IMR-90 (cell line): ENCODE measurements around the gene RPS29. TPM values are rescaled to one million over a fixed set of nuclear protein-coding genes. Genes with fewer than 3 reads are reported as not detected.
A peak's percentile ranks its signal among the peaks of the same experiment; 100 is the strongest.

Source experiments
- ATAC-seq: fragments of 200-7000 bp; cut with Tn5 transposase; 2 replicates; pipeline ENCODE4 v1.9.1; 2020; ENCODE audit warnings: low read depth, mild to moderate bottlenecking, moderate library complexity
- BruUV-seq: library from RNA; stranded (reverse); fragments of 400-500 nt; replicated peaks from 2 replicates; lab custom pipeline; 2021; lab: Mats Ljungman, UMichigan
- CTCF ChIA-PET: fragments of 300-600 bp; formaldehyde crosslinking; extraction: SDS; loops from one replicate; lab custom pipeline; 2021; ENCODE audit warnings: antibody characterized with exemption; lab: Yijun Ruan, JAX
- POLR2A ChIA-PET: fragments of 300-600 bp; sonication (Branson Sonifier 250); formaldehyde crosslinking; loops from one replicate; lab custom pipeline; 2022; ENCODE audit warnings: antibody characterized with exemption; ENCODE audit not compliant: unreplicated experiment; lab: Charles Lee
- DNase-seq: peaks from one replicate; pipeline ENCODE4 v3.0.0; 2013
- H2AFZ ChIP-seq: replicated peaks from 2 replicates; pipeline ENCODE3; 2013; ENCODE audit warnings: low read length, mild to moderate bottlenecking; ENCODE audit not compliant: poor library complexity
- H2AK5ac ChIP-seq: 2 replicates; pipeline ENCODE4 v1.6.1; 2013; ENCODE audit warnings: low read depth, low read length, inconsistent platforms
- H2AK9ac ChIP-seq: replicated peaks from 2 replicates; pipeline ENCODE3; 2013; ENCODE audit warnings: mild to moderate bottlenecking, low read depth, low read length, moderate library complexity; ENCODE audit not compliant: poor library complexity
- H2BK120ac ChIP-seq: 2 replicates; pipeline ENCODE4 v1.6.1; 2013; ENCODE audit warnings: low read depth, low read length, inconsistent platforms
- H2BK15ac ChIP-seq: 3 replicates; pipeline ENCODE4 v1.6.1; 2013; ENCODE audit warnings: low read depth, low read length, inconsistent platforms
- H2BK20ac ChIP-seq: 2 replicates; pipeline ENCODE4 v1.6.1; 2013; ENCODE audit warnings: low read depth, mild to moderate bottlenecking, inconsistent platforms, low read length, moderate library complexity
- H2BK5ac ChIP-seq: 2 replicates; pipeline ENCODE4 v1.6.1; 2013; ENCODE audit warnings: mild to moderate bottlenecking, low read depth, low read length, inconsistent platforms; ENCODE audit not compliant: poor library complexity, severe bottlenecking
- H3K14ac ChIP-seq: replicated peaks from 2 replicates; pipeline ENCODE4 v1.6.1; 2013; ENCODE audit warnings: low read depth, low read length, inconsistent platforms
- H3K18ac ChIP-seq: 2 replicates; pipeline ENCODE4 v1.6.1; 2013; ENCODE audit warnings: low read depth, low read length, control low read depth
- H3K23ac ChIP-seq: 2 replicates; pipeline ENCODE4 v1.6.1; 2013; ENCODE audit warnings: low read depth, low read length, inconsistent platforms
- H3K27ac ChIP-seq: 2 replicates; pipeline ENCODE4 v1.5.1; 2013; ENCODE audit warnings: mild to moderate bottlenecking, control low read depth, low read length; ENCODE audit not compliant: insufficient read depth
- H3K27me3 ChIP-seq: 2 replicates; pipeline ENCODE4 v1.6.1; 2013; ENCODE audit warnings: low read length; ENCODE audit not compliant: control insufficient read depth, insufficient read depth
- H3K36me3 ChIP-seq: 2 replicates; pipeline ENCODE4 v1.6.1; 2013; ENCODE audit warnings: low read length, mixed read lengths; ENCODE audit not compliant: control insufficient read depth, insufficient read depth
- H3K4ac ChIP-seq: 2 replicates; pipeline ENCODE4 v1.6.1; 2013; ENCODE audit warnings: low read depth, low read length, inconsistent platforms
- H3K4me1 ChIP-seq: 2 replicates; pipeline ENCODE4 v1.6.1; 2013; ENCODE audit warnings: low read length, mixed read lengths; ENCODE audit not compliant: control insufficient read depth, insufficient read depth
- H3K4me2 ChIP-seq: 2 replicates; pipeline ENCODE4 v1.6.1; 2013; ENCODE audit warnings: low read depth, mild to moderate bottlenecking, control low read depth, low read length, moderate library complexity
- H3K4me3 ChIP-seq: 2 replicates; pipeline ENCODE4 v1.5.1; 2013; ENCODE audit warnings: low read depth, mild to moderate bottlenecking, control low read depth, low read length, moderate library complexity; ENCODE audit not compliant: insufficient read depth
- H3K56ac ChIP-seq: 2 replicates; pipeline ENCODE4 v1.6.1; 2013; ENCODE audit warnings: low read length, inconsistent platforms; ENCODE audit not compliant: insufficient read depth; ENCODE audit errors: extremely low read depth
- H3K79me1 ChIP-seq, 2 experiments: 2 replicates each; pipeline ENCODE4 v1.6.1; 2013; ENCODE audit warnings: low read length in 2 of 2, inconsistent platforms in 1 of 2, low read depth in 1 of 2
- H3K9ac ChIP-seq: 2 replicates; pipeline ENCODE4 v1.6.1; 2013; ENCODE audit warnings: low read depth, low read length, control low read depth
- H3K9me1 ChIP-seq: 2 replicates; pipeline ENCODE4 v1.6.1; 2013; ENCODE audit warnings: low read length, inconsistent platforms; ENCODE audit not compliant: insufficient read depth
- H3K9me3 ChIP-seq: 2 replicates; pipeline ENCODE4 v1.6.1; 2013; ENCODE audit warnings: low read length; ENCODE audit not compliant: control insufficient read depth, insufficient read depth
- H4K20me1 ChIP-seq: 2 replicates; pipeline ENCODE4 v1.6.1; 2013; ENCODE audit warnings: low read length, inconsistent platforms; ENCODE audit not compliant: insufficient read depth
- H4K5ac ChIP-seq: 2 replicates; pipeline ENCODE4 v1.6.1; 2013; ENCODE audit warnings: mild to moderate bottlenecking, low read depth, low read length, control low read depth
- H4K8ac ChIP-seq, 2 experiments: 2 replicates each; pipeline ENCODE4 v1.6.1; 2013; ENCODE audit warnings: low read depth in 2 of 2, low read length in 2 of 2, control low read depth in 1 of 2, inconsistent platforms in 1 of 2
- H4K91ac ChIP-seq: 2 replicates; pipeline ENCODE4 v1.6.1; 2013; ENCODE audit warnings: low read depth, low read length, inconsistent platforms; ENCODE audit not compliant: insufficient read depth
- BHLHE40 ChIP-seq: fragments of 150-350 bp; IDR thresholded peaks from 2 replicates; pipeline ENCODE4 v1.6.1; 2016; ENCODE audit warnings: mild to moderate bottlenecking, low read depth, low read length
- CEBPB ChIP-seq: IDR thresholded peaks from 2 replicates; pipeline ENCODE4 v1.6.1; 2012; ENCODE audit warnings: low read depth, low read length, improper control_type of control experiment
- FOS ChIP-seq: fragments of 150-350 bp; IDR thresholded peaks from 2 replicates; pipeline ENCODE4 v1.6.1; 2016; ENCODE audit warnings: low read depth, low read length
- MAFK ChIP-seq: IDR thresholded peaks from 2 replicates; pipeline ENCODE4 v1.6.1; 2012; ENCODE audit warnings: low read depth, low read length, improper control_type of control experiment
- MAZ ChIP-seq: IDR thresholded peaks from 2 replicates; pipeline ENCODE4 v1.6.1; 2012; ENCODE audit warnings: low read depth, mild to moderate bottlenecking, low read length, improper control_type of control experiment, moderate library complexity, borderline replicate concordance
- NFE2L2 ChIP-seq: fragments of 150-350 bp; IDR thresholded peaks from 2 replicates; pipeline ENCODE4 v1.6.1; 2016; ENCODE audit warnings: low read depth, mild to moderate bottlenecking, low read length
- POLR2A ChIP-seq: IDR thresholded peaks from 2 replicates; pipeline ENCODE4 v1.6.1; 2012; ENCODE audit warnings: mild to moderate bottlenecking, low read depth, low read length
- RAD21 ChIP-seq: IDR thresholded peaks from 2 replicates; pipeline ENCODE4 v1.6.1; 2012; ENCODE audit warnings: low read length, improper control_type of control experiment
- RCOR1 ChIP-seq: IDR thresholded peaks from 2 replicates; pipeline ENCODE4 v1.6.1; 2012; ENCODE audit warnings: mild to moderate bottlenecking, low read length, improper control_type of control experiment; ENCODE audit not compliant: insufficient replicate concordance
- SMC3 ChIP-seq: fragments of 150-350 bp; IDR thresholded peaks from 2 replicates; pipeline ENCODE4 v1.6.1; 2016; ENCODE audit warnings: low read depth, mild to moderate bottlenecking, antibody characterized with exemption, low read length, moderate library complexity
- WGBS, 2 experiments: methylation state at CpG; one replicate each; pipeline versions ENCODE4 v1.1.5 to v1.1.7; 2013; ENCODE audit warnings: missing lambda C conversion rate in 2 of 2; ENCODE audit not compliant: insufficient read length in 1 of 2; ENCODE audit errors: extremely low coverage in 2 of 2; 5-methylcytosine and 5-hydroxymethylcytosine counted together
- dilution Hi-C: fragments of 300-500 bp; cut with HindIII; formaldehyde crosslinking; loops from one replicate; pipeline ENCODE4 v1.14.3; 2018; ENCODE audit warnings: low sequenced_read_pairs; ENCODE audit not compliant: unreplicated experiment
- in situ Hi-C: fragments of 300-500 bp; cut with MboI; formaldehyde crosslinking; loops from 3 replicates; pipeline ENCODE4 v1.14.3; 2019; ENCODE audit warnings: low sequenced_read_pairs, inconsistent platforms, mixed read lengths
- intact Hi-C: fragments of 100-400 bp; cut with micrococcal nuclease; formaldehyde crosslinking; loops from 2 replicates; pipeline ENCODE4 v1.10.0; 2022
- polyA plus RNA-seq, 3 experiments: library from polyadenylated mRNA; depleted of rRNA; stranded (reverse); fragments of >200 nt; gene quantifications; 2 replicates each; pipeline ENCODE4 v1.2.3, GENCODE V29; 2012; ENCODE audit warnings: low replicate concordance in 1 of 3
- total RNA-seq: library from RNA; depleted of rRNA; stranded (reverse); fragments of >200 nt; gene quantifications from 2 replicates; pipeline ENCODE4 v1.2.3, GENCODE V29; 2012
- TF ChIP-seq, protein P1 (sequence below): fragments of 150-350 bp; IDR thresholded peaks from 2 replicates; pipeline ENCODE4 v1.6.1; 2017; ENCODE audit warnings: mild to moderate bottlenecking, antibody characterized with exemption, low read length, low read depth
- TF ChIP-seq, protein P2 (sequence below): conservative IDR thresholded peaks from 2 replicates; pipeline ENCODE4 v1.5.1; 2012; ENCODE audit warnings: mild to moderate bottlenecking, low read depth, low read length, improper control_type of control experiment
- TF ChIP-seq, protein P3 (sequence below): fragments of 150-350 bp; IDR thresholded peaks from 2 replicates; pipeline ENCODE4 v1.6.1; 2016; ENCODE audit warnings: low read depth, mild to moderate bottlenecking, low read length, moderate library complexity, borderline replicate concordance

The RPS29 gene
- total and polyA plus RNA-seq, 2 of the 4 experiments (the other 2 are of a cell fraction), result 318 to 10,393 TPM

DNA sequence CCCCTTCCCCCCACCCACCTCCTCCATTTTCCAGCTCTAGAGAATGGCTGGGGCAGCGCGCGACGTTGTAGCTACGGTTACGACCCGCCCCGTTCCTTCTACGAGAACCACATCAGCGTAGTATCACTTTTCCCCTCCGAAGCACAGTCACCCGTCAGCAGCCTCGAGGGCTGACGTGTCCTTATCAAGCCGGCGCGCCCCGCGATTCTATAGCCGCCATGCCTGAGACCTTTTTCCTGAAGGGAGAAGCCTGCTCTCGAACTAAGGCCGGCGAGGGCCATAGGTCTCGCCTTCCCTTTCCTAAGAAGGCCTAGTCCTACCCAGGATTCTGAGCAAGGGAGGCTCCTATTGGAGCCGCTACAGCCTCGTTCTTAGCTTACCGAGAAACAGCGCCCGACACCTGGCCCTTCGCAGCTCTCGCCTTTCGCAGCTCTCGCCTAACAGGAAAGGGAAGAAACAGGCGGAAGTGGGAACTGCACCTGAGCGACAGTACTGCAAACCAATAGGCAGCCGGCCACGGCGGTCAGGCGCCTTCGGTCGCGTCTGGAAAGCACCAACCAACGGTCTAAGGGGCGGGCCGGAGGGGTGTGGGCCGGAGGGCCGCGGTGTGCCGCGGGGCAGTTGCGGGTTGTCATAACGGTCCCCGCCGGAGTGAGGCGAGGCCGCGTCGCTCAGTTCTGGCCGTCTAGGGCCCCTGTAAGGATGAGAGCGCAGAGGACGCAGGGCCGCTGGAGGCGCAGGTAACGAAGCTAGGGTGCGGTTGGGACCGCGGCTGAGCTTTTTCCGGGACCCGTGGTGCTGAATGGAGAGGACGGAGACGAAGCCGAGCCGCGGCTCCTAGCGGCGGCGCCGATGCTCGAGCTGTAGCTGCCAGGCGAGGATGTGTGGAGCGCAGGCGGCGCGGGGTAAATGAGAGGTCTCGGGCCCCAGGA lies 34.3 kb upstream of the RPS29 start, which contains the start of the genes MGAT2 and RPL36AL:
TSS of gene MGAT2 (plus strand) at position 618 of the 932 bp plus-strand sequence. CDS start 470 bp downstream, outside the sequence.
TSS of gene RPL36AL (minus strand) at position 445 of the 932 bp plus-strand sequence. CDS start 1,522 bp downstream, outside the sequence.
- Histone ChIP-seq H2BK15ac (no peak within 1 kb of the TSS), H3K4me3 (peak within 1 kb of the TSS; percentile 84), H3K14ac (peak within 1 kb of the TSS; percentile 89), H2BK120ac (peak within 1 kb of the TSS; percentile 48; the same call in 1 of the 2 replicates), H3K27ac (peak within 1 kb of the TSS; percentile 91), H3K4ac (peak within 1 kb of the TSS; percentile 93), H3K9me3 (no peaks in the 10 kb centered on the region), H2BK20ac (no peak within 1 kb of the TSS), H3K79me1 (peaks cover 8 to 57% of the 10 kb centered on the region in 2 experiments; a peak in 3 of 4 replicates), H3K23ac (peak within 1 kb of the TSS; percentile 90), H2AK9ac (peak within 1 kb of the TSS; percentile 92), H2AFZ (peak within 1 kb of the TSS; percentile 89), H3K4me1 (peaks cover 13% of the 10 kb centered on the region), H3K4me2 (peak within 1 kb of the TSS; percentile 83), H2BK5ac (peak within 1 kb of the TSS; percentile 79), H4K8ac (peak within 1 kb of the TSS; percentile 68 to 86), H4K91ac (peak within 1 kb of the TSS; percentile 91), H4K5ac (peak within 1 kb of the TSS; percentile 76), H3K9me1 (peaks cover 7% of the 10 kb centered on the region), H3K18ac (peak within 1 kb of the TSS; percentile 62), H4K20me1 (peaks cover 46% of the 10 kb centered on the region), H2AK5ac (peak within 1 kb of the TSS; percentile 71), H3K36me3 (peaks cover 11% of the 10 kb centered on the region), H3K9ac (peak within 1 kb of the TSS; percentile 92), H3K27me3 (no peaks in the 10 kb centered on the region), H3K56ac (peak within 1 kb of the TSS; percentile 94)
- peak; percentile 94 for ATAC-seq
- ChIA-PET POLR2A (no interaction called here), CTCF (interaction anchor here (0.9 to 1.1 kb wide), 3 partner anchors 11 to 14 kb away, joined by 3 read pairs; no protein-coding TSS in a partner anchor)
- WGBS, 2 experiments, result 0% methylated on average over 35 of the region's 85 CpGs; no CpG with 5 or more reads in 1 of the 2 experiments
- in situ Hi-C loops, result no loop called here
- intact Hi-C loops, result loop anchor here (2.0 kb wide), 1 partner anchor 158 kb away; no protein-coding TSS in a partner anchor
- peak; percentile 99 for DNase-seq
- BruUV-seq, result no TSS peak
- dilution Hi-C loops, result no loop called here
- peak; percentile 38; the same call in 1 of the 2 replicates for TF ChIP-seq FOS
- TF ChIP-seq MAZ, result peak; percentile 47; the same call in 1 of the 2 replicates
- TF ChIP-seq, protein P1, sequence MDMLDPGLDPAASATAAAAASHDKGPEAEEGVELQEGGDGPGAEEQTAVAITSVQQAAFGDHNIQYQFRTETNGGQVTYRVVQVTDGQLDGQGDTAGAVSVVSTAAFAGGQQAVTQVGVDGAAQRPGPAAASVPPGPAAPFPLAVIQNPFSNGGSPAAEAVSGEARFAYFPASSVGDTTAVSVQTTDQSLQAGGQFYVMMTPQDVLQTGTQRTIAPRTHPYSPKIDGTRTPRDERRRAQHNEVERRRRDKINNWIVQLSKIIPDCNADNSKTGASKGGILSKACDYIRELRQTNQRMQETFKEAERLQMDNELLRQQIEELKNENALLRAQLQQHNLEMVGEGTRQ, result peak; percentile 90
- TF ChIP-seq POLR2A, result peak; percentile 97
- no peak for TF ChIP-seq BHLHE40
- TF ChIP-seq MAFK, result no peak
- no peak for TF ChIP-seq SMC3
- no peak for TF ChIP-seq CEBPB
- no peak for TF ChIP-seq RCOR1
- TF ChIP-seq NFE2L2, result no peak
- TF ChIP-seq RAD21, result no peak
- TF ChIP-seq, protein P2, sequence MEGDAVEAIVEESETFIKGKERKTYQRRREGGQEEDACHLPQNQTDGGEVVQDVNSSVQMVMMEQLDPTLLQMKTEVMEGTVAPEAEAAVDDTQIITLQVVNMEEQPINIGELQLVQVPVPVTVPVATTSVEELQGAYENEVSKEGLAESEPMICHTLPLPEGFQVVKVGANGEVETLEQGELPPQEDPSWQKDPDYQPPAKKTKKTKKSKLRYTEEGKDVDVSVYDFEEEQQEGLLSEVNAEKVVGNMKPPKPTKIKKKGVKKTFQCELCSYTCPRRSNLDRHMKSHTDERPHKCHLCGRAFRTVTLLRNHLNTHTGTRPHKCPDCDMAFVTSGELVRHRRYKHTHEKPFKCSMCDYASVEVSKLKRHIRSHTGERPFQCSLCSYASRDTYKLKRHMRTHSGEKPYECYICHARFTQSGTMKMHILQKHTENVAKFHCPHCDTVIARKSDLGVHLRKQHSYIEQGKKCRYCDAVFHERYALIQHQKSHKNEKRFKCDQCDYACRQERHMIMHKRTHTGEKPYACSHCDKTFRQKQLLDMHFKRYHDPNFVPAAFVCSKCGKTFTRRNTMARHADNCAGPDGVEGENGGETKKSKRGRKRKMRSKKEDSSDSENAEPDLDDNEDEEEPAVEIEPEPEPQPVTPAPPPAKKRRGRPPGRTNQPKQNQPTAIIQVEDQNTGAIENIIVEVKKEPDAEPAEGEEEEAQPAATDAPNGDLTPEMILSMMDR, result peak; percentile 29; the same call in 1 of the 2 replicates
- TF ChIP-seq, protein P3, sequence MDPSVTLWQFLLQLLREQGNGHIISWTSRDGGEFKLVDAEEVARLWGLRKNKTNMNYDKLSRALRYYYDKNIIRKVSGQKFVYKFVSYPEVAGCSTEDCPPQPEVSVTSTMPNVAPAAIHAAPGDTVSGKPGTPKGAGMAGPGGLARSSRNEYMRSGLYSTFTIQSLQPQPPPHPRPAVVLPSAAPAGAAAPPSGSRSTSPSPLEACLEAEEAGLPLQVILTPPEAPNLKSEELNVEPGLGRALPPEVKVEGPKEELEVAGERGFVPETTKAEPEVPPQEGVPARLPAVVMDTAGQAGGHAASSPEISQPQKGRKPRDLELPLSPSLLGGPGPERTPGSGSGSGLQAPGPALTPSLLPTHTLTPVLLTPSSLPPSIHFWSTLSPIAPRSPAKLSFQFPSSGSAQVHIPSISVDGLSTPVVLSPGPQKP, result no peak
